HG03025 (cell line): Measurements from ENCODE around the gene RNF186.
"Not testable (repeated sequence)": the region's sequence is repeated elsewhere in the genome, so short reads cannot be mapped to it uniquely, and the experiment has no call there.

Source experiments
- ATAC-seq: cut with Tn5 transposase; IDR thresholded peaks from one replicate; pipeline ENCODE4 v1.9.1; 2021; ENCODE audit warnings: mild to moderate bottlenecking, moderate library complexity; ENCODE audit not compliant: unreplicated experiment, low FRiP score

The RNF186 gene

DNA sequence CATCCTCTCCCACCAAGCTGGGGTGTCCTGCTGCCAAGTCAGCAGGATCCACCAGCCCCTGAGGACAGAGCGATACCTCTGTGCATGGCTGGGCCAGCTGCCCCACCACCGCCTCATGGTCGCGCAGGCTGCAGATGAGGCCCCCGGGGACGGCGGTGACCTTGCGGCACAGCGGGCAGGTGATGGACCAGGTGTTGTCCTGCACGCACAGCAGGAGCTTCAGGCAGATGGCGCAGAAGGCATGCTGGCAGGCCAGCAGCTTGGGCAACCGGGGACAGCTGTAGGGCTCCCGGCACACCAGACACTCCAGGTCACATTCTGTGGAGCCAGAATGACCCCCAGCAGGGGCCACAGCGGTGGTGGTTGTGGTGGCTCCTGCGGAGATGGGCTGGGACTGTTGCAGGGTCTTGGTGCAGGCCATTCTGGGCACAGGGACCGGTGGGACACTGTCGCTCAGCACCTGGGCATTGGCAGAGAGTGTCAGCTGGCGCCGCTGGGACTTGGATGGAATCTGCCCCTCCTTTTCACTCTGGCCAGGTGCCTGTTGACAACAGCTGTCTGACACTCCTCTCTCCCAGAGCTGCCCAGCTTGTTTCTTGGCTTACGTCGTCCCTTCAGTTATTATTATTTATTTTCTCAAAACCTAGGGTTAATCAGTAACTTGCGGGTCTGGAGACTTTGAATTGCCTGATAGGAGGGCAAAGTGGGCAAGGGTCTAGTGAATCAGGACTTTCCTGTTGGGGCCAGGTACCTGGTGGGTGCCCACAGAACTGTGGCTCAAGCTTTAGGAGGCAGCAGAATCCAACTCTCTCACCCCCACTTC, at the start of gene RNF186:
Gene RNF186, minus strand, starts transcription at position 603 of the 823 bp plus-strand sequence. Its CDS starts 182 bp downstream, at position 421.
- no peak for ATAC-seq

GRCh38 chr1:19864570-19865160, 49.6 kb upstream of the RNF186 start:
- ATAC-seq, result no peak

GRCh38 chr1:19862944-19863343, 47.9 kb upstream of the RNF186 start:
- ATAC-seq, result no peak

DNA sequence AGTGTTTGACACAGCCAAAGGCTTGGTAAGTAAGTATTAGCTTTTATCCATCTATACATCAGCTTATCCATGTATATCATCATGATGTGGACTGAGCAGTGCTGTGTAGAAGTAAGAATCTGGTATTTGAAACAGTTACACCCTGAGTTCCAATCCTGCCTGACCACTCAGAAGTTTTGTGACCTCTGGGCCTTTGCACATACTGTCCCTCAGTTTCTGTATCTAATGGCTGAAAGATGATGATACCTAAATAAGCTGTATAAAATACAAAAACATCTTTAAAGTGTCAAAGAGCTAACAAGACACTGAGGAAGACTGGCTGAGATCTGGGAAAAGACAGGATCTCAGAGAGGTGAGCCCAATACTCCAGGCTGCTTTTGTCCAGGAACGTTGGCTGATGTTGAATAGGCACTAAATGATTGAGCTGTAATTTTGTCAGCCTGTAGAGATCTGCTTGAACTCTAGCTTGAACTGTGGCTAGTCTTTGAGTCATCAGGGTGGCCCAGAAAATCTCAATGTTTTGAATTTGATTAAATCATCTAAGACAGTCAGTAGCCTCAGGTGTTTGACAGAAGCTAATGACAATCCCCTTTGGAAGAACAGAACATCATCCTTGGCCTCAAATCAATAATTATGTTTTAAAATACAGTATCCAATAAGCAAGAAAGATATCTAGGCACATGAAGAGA, 46.9 kb upstream of the RNF186 start:
- no peak for ATAC-seq

DNA sequence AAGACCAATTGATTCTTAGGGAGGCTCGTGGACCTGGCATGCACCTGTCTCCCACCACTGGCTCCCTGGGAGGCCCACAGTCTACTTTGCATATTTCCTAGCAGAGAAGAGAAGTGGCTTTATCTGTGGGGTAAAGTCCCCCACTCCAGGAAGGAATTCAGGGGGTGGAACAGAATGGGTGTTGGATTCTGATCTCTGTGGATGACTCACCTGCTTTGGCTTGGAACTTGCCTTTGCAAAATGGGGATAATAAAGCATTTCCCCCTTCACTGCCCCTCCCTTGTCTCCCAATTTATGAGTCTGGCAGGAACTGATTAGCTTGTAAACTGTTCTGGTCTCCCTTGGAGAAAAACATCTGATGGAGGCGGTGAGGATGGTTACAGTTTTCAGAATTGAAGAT, 46.0 kb upstream of the RNF186 start:
- no peak for ATAC-seq

GRCh38 chr1:19860418-19860817, 45.3 kb upstream of the RNF186 start:
- no peak for ATAC-seq

DNA sequence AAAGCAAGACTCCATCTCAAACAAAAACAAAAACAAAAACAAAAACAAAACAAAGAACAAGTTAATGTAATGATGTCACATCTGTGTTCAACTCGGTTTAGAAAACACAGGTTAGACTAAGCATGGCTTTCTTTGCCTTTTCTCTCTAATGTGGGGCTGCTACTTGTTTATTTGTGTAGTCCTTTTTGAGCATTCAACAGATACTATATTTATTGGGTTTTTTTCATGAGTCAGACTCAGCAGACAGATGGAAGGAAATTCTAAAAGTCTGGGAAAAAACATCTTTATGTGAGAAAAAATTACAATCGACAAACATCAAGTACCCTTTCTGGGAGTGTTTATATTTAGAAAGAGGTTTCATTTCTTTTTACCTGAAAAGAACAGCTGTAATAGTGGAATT, 44.8 kb upstream of the RNF186 start:
- no peak for ATAC-seq

GRCh38 chr1:19858893-19859292, 43.8 kb upstream of the RNF186 start:
- ATAC-seq, result no peak

DNA sequence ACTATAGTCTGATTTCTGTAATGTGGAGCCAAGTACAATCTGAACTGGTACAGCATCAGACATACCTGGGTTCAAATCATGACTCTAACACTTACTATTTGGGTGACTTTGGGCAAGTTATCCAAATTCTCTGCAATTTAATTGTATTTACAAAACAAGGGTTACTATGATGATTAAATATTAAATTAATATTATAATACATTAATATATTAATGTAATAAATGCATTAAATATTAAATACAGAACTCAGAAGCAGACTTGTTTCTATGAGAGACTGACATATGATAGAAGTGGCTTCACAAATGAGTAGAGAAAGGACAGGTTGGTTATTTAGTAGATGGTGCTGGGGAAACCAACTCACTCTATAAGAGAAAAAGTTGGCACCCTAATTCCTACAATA, 39.8 kb upstream of the RNF186 start:
- no peak for ATAC-seq

- no peak for ATAC-seq
Observed at GRCh38 chr1:19852036-19852435, 37.0 kb upstream of the RNF186 start.

DNA sequence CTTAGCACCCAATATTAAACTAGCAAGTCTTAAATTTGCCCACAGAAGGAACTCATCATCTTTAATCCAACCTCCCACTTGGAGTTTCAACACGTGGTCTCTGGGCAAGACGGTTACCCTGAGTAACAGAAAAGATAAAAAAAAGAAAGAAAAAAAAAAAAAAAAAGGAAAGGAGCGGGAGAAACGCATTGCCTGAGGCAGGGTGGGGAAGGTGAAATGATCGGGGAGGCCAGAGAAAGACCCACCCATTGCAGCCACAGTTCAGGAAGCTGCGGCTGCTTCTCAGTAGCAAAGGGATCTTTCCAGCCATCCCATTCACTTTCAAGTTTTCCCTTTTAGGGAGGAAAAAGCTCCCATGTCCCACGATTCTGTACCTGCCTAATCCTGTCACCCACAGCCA, 35.1 kb upstream of the RNF186 start:
- no peak for ATAC-seq

DNA sequence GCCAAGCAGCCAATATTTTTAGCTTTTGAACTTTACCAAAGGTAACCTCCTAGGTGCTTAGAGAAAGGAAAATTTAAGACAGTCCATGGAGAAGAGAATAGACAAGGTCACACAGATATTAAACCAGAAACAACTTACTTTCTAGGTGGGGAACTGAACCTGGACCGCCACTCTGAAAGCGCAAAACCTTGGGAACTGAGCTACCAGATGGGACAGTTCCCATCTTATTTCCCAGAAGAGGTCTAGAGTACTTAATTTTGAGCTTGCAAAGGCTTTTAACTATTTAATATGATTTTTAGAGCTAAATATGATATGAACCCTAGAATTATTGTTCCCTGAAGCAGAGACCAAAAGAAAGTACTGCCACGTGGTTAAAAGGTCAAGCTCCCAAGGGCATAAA, 34.2 kb upstream of the RNF186 start:
- not testable (repeated sequence) for ATAC-seq

- ATAC-seq, result not testable (repeated sequence)
Observed at GRCh38 chr1:19847334-19847733, 32.3 kb upstream of the RNF186 start.

- ATAC-seq, result no peak
Observed at GRCh38 chr1:19846338-19846737, 31.3 kb upstream of the RNF186 start.

DNA sequence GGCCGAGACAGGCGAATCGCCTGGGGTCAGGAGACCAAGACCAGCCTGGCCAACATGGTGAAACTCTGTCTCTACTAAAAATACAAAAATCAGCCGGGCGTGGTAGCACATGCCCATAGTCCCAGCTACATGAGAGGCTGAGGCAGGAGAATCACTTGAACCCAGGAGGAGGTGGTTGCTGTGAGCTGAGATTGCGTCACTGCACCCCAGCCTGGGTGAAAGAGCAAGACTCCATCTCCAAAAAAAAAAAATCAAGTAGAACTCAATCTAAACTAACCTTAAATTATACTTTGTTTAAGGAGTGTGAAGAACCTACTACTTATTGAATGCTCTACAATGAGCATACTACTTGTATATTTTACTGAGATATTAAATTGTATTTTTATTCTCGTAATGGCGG, 30.5 kb upstream of the RNF186 start:
- ATAC-seq, result no peak

DNA sequence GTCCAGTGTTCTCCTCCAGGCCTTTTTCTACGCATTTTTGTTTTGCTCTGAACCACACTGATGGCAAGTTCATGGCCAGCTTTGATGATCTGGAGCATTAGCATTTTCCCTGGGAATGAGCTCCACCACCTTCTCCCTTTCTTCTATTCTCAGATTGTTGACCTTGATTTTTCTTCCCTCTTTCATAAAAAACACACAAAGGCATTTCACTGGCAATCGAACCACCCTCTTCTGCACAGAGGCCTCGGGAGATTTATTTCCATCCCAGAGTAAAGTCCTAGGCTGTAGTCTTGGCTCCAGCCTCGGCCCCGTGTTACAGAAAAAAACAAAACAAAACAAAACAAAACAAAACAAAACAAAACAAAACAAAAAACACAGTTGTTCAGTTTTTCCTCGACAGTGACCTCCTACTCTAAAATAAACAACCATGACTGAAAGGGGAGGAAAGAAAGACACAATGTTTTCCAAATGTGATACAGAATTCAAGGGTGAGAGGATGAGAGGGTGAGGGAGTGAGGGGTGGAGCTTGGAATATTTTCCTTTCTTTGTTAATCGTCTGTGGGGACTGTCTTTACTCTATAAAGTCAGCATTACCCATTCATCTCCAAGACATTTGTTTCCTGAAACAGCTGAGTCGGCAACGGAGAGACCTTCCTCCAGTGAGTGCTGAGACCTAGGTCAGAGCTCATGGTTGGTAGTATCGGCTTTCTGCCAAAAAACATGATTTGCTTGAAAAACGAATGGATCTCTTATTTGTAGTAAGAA, 29.8 kb upstream of the RNF186 start:
- ATAC-seq, result no peak

DNA sequence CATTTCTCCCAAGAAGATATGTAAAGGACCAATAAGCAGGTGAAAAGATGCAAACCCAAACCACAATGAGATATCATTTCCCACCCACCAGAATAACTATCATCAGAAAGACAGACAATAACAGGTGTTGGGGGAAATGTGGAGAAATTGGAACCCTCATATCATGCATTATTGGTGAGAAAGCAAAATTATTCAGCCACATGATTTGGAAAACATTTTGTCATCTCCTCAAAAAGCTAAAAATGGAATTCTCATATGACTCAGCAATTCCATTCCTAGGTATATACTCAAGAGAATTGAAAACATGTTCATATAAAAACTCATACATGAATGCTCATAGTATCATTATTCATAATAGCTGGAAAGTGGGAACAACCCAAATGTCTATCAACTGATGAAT, 25.1 kb upstream of the RNF186 start:
- no peak for ATAC-seq

DNA sequence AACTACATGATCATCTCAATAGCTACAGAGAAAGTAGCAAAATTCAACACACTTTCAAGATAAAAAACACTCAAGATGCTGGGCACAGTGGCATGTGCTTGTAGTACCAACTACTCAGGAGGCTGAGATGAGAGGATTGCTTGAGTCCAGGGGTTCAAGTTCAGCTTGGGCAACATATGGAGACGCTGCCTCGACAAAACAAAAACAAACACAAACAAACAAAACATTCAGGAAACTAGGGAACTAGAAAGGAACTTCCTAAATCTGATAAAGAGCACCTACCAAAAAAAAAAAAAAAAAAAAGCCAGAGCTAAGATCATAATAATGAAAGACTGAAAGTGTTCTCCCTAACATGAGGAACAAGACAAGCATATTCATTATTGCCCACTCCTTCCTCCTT, 22.8 kb upstream of the RNF186 start:
- ATAC-seq, result no peak

DNA sequence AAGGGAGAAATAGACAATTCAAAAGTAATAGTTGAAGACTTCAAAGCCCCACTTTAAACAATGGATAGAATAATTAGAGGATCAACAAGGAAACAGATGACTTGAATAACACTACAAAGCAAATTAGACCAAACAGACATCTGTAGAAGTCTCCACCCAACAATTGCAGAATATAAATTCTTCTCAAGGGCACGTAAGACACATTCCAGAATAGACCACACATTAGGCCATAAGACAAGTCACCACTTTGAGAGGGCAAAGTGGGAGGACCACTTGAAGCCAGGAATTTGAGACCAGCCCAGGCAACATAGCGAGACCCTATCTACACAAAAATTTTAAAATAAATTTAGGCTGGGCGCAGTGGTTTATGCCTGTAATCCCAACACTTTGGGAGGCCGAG, 20.5 kb upstream of the RNF186 start:
- no peak for ATAC-seq

DNA sequence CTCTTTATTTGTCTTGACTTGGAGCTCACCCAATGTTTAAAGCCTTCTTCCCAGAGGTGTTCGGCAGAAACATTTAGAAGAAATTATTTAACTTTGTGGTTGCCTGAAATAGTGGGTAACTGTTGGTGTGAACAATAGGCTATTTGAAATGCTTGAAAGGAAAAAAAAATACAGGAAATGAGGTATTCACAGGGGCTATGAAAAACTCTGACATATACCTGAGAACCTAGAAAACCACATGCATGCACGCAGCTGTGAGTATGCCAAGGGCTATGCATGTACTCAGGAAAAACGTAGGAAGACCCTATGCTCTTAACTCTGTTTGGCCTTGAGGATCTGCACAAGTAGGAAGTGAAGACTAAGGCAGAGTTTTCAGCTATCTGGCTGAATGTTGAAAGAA, 16.4 kb upstream of the RNF186 start:
- ATAC-seq, result no peak

DNA sequence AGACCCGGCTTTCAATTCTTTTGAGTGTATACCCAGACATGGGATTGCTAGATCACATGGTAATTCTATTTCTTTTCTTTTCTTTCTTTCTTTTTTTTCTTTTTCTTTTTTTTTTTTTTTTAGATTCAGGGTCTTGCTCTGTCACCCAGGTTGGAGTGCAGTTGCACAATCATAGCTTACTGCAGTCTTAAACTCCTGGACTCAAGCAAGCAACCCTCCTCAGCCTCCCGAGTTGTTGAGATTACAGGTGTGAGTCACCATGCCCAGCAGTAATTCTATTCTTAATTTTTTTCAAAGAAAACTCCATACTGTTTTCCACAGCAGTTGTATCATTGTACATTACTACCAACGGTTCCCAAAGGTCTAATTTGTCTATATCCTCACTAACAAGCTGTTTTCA, 13.5 kb upstream of the RNF186 start:
- no peak for ATAC-seq
